ENCODE data around the gene MROH7. TPM values are rescaled to one million over a fixed set of nuclear protein-coding genes. Genes with fewer than 3 reads are reported as not detected.

MROH7 gene
- total RNA-seq, 2 experiments from 2014 or later, result 0.11 TPM; not detected in 1

DNA sequence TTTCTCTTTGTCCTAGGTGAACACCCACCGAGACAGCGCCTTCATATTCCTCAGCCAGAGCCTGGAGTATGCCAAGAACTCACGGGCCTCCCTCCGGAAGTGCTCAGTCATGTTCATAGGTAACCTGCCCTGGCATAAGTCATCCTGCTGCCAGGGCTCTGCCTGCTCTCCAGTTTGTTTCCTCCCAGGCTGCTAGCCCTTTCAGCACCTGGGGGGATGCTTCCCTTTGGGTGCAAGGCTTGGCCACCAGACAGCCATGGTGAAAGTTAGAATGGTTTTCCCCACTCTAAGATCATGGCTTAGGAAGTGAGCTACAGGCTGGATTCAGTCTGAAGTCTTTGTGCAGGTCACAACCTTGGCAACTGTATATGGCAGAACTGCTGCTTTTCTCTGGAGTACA lies 64.8 kb downstream of the MROH7 start:
- H3K9me3 Mint-ChIP-seq, result no peaks in the 10 kb centered on the region
- POLR2A ChIA-PET, result no interaction called here
- CTCF ChIA-PET, result no interaction called here
- H3K27ac Mint-ChIP-seq, result no peak overlapping the region
- H3K36me3 Mint-ChIP-seq (ENCODE audit: low read depth), result no peaks in the 10 kb centered on the region
- peaks cover 7% of the 10 kb centered on the region for H3K27me3 Mint-ChIP-seq
- no peak for ATAC-seq
- no peak for TF ChIP-seq CTCF (IDR thresholded peaks at IDR 0.05)
- intact Hi-C loops (cut with micrococcal nuclease), result no loop called here
- H3K4me3 Mint-ChIP-seq, result no peak overlapping the region
- H3K4me1 Mint-ChIP-seq (ENCODE audit: low read depth), result no peaks in the 10 kb centered on the region
- no peak for DNase-seq

GRCh38 chr1:54708385-54708784 lies 66.8 kb downstream of the MROH7 start:
- intact Hi-C loops (cut with micrococcal nuclease), result no loop called here
- DNase-seq (no peak), ATAC-seq (no peak)
- Mint-ChIP-seq H3K4me3 (no peak overlapping the region), H3K27ac (no peak overlapping the region), H3K9me3 (no peaks in the 10 kb centered on the region), H3K27me3 (peaks cover 7% of the 10 kb centered on the region), H3K4me1 (ENCODE audit: low read depth) (no peaks in the 10 kb centered on the region), H3K36me3 (ENCODE audit: low read depth) (no peaks in the 10 kb centered on the region)
- ChIA-PET POLR2A (no interaction called here), CTCF (no interaction called here)
- TF ChIP-seq CTCF (IDR thresholded peaks at IDR 0.05), result no peak

DNA sequence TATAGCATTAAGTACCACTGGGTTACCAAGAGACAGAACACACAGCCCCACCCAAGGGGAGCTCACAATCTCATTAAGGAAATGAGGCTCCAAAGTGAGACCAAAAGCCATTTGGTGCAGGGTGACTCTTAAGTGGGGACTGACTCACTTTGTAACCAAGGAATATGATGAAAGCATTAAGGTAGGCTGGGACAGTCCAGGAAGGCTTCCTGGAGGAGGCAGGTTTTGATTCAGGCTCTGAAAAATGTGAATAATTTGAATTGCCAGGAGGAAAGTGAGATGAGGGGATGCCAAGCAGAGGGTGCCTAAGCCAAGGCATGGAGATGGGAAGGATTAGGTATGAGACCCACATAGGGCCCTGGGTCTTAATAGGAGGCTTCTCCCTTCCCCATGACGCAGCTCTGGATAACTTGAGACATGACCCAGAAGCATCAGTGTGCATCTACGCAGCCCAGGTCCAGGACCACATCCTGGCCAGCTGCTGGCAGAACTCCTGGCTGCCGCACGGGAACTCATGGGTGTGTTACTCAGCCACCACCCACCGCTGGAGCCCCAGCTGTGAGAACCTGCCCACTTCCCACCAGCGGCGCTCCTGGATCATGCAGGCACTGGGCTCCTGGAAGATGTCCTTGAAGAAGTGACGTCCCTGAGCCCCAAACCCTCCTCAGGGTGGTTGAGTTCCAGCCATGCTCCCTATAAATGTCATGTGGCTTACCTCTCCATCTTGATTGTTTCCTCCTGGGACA lies 68.1 kb downstream of the MROH7 start:
- ATAC-seq (no peak), DNase-seq (no peak)
- H3K4me3 Mint-ChIP-seq, result no peak overlapping the region
- H3K9me3 Mint-ChIP-seq, result no peaks in the 10 kb centered on the region
- no peaks in the 10 kb centered on the region for H3K36me3 Mint-ChIP-seq (ENCODE audit: low read depth)
- ChIA-PET POLR2A (no interaction called here), CTCF (no interaction called here)
- intact Hi-C loops (cut with micrococcal nuclease), result no loop called here
- peaks cover 7% of the 10 kb centered on the region for H3K27me3 Mint-ChIP-seq
- no peak overlapping the region for H3K27ac Mint-ChIP-seq
- no peaks in the 10 kb centered on the region for H3K4me1 Mint-ChIP-seq (ENCODE audit: low read depth)
- TF ChIP-seq CTCF (IDR thresholded peaks at IDR 0.05), result no peak

DNA sequence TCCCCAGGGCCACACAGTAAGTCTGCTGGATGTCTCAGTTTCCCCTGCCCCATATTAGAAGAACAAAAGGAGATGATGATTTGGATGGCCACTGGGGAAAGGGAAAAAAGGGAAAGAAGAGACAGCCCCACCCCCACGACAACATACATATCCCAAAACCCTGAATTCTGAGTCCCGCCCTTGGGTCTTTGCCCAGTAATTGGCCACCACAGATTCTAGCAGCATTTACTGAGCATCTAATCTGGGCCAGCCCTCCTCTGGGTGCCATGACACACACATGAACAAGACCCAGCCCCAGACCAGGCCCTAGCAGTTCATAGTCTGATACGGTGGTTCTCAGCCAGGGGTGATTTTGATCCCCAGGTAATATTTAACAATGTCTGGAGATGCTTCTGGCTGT lies 68.8 kb downstream of the MROH7 start:
- Mint-ChIP-seq H3K27me3 (peaks cover 7% of the 10 kb centered on the region), H3K9me3 (no peaks in the 10 kb centered on the region), H3K27ac (no peak overlapping the region), H3K4me3 (no peak overlapping the region), H3K4me1 (ENCODE audit: low read depth) (peaks cover 5% of the 10 kb centered on the region), H3K36me3 (ENCODE audit: low read depth) (no peaks in the 10 kb centered on the region)
- intact Hi-C loops (cut with micrococcal nuclease), result no loop called here
- ATAC-seq, result no peak
- ChIA-PET CTCF (no interaction called here), POLR2A (no interaction called here)
- DNase-seq, result no peak
- TF ChIP-seq CTCF (IDR thresholded peaks at IDR 0.05), result no peak

- no peak for TF ChIP-seq CTCF (IDR thresholded peaks at IDR 0.05)
Observed at GRCh38 chr1:54710841-54711240, 69.3 kb downstream of the MROH7 start.

More at GRCh38 chr1:54710841-54711240, 69.3 kb downstream of the MROH7 start:
- H3K4me3 Mint-ChIP-seq, result no peak overlapping the region
- H3K9me3 Mint-ChIP-seq, result no peaks in the 10 kb centered on the region
- no peak for DNase-seq
- CTCF ChIA-PET, result no interaction called here
- no peak for ATAC-seq
- intact Hi-C loops (cut with micrococcal nuclease), result no loop called here
- no peak overlapping the region for H3K27ac Mint-ChIP-seq
- H3K36me3 Mint-ChIP-seq (ENCODE audit: low read depth), result no peaks in the 10 kb centered on the region
- peaks cover 7% of the 10 kb centered on the region for H3K27me3 Mint-ChIP-seq
- peaks cover 6% of the 10 kb centered on the region for H3K4me1 Mint-ChIP-seq (ENCODE audit: low read depth)
- POLR2A ChIA-PET, result no interaction called here
